KG1 (cell line): ENCODE results near the gene ATP8A2.

Experiments
- DNase-seq: peaks from one replicate; lab custom pipeline; 2025; lab: John Stamatoyannopoulos, UW

ATP8A2 gene

GRCh38 chr13:25632166-25632888, 260.6 kb downstream of the ATP8A2 start:
- no peak for DNase-seq

- DNase-seq = no peak
Observed at GRCh38 chr13:25633093-25633492, 261.3 kb downstream of the ATP8A2 start.

GRCh38 chr13:25645681-25646080, 273.9 kb downstream of the ATP8A2 start:
- no peak for DNase-seq

- no peak for DNase-seq
Observed at GRCh38 chr13:25649001-25649633, 277.3 kb downstream of the ATP8A2 start.

- no peak for DNase-seq
Observed at GRCh38 chr13:25652764-25653163, 281.0 kb downstream of the ATP8A2 start.

GRCh38 chr13:25654322-25654721, 282.5 kb downstream of the ATP8A2 start:
- DNase-seq = no peak

- no peak for DNase-seq
Observed at GRCh38 chr13:25657157-25657556, 285.4 kb downstream of the ATP8A2 start.

GRCh38 chr13:25659091-25659795, 287.5 kb downstream of the ATP8A2 start:
- no peak for DNase-seq

- DNase-seq = no peak
Observed at GRCh38 chr13:25660996-25661395, 289.2 kb downstream of the ATP8A2 start.

- no peak for DNase-seq
Observed at GRCh38 chr13:25662516-25662915, 290.7 kb downstream of the ATP8A2 start.

GRCh38 chr13:25668345-25668744, 296.6 kb downstream of the ATP8A2 start:
- no peak for DNase-seq

GRCh38 chr13:25673711-25674110, 301.9 kb downstream of the ATP8A2 start:
- no peak for DNase-seq

- no peak for DNase-seq
Observed at GRCh38 chr13:25674371-25674770, 302.6 kb downstream of the ATP8A2 start.

- no peak for DNase-seq
Observed at GRCh38 chr13:25675060-25675459, 303.3 kb downstream of the ATP8A2 start.

GRCh38 chr13:25677956-25678355, 306.2 kb downstream of the ATP8A2 start:
- DNase-seq = no peak

- no peak for DNase-seq
Observed at GRCh38 chr13:25678398-25678797, 306.6 kb downstream of the ATP8A2 start.

- no peak for DNase-seq
Observed at GRCh38 chr13:25679159-25679558, 307.4 kb downstream of the ATP8A2 start.

GRCh38 chr13:25679936-25680335, 308.2 kb downstream of the ATP8A2 start:
- DNase-seq = no peak

GRCh38 chr13:25682276-25682675, 310.5 kb downstream of the ATP8A2 start:
- no peak for DNase-seq

GRCh38 chr13:25683056-25683455, 311.3 kb downstream of the ATP8A2 start:
- DNase-seq = no peak

- DNase-seq = no peak
Observed at GRCh38 chr13:25683662-25684370, 312.0 kb downstream of the ATP8A2 start.

- DNase-seq = no peak
Observed at GRCh38 chr13:25684491-25684890, 312.7 kb downstream of the ATP8A2 start.
